LoVo (cell line): ENCODE data around the gene EFTUD2.
"Not testable (repeated sequence)": the region's sequence is repeated elsewhere in the genome, so short reads cannot be mapped to it uniquely, and the experiment has no call there.

Experiments used
- DNase-seq: peaks from one replicate; pipeline ENCODE4 v3.0.0-alpha.2; 2016; ENCODE audit warnings: low spot score

EFTUD2 gene

DNA sequence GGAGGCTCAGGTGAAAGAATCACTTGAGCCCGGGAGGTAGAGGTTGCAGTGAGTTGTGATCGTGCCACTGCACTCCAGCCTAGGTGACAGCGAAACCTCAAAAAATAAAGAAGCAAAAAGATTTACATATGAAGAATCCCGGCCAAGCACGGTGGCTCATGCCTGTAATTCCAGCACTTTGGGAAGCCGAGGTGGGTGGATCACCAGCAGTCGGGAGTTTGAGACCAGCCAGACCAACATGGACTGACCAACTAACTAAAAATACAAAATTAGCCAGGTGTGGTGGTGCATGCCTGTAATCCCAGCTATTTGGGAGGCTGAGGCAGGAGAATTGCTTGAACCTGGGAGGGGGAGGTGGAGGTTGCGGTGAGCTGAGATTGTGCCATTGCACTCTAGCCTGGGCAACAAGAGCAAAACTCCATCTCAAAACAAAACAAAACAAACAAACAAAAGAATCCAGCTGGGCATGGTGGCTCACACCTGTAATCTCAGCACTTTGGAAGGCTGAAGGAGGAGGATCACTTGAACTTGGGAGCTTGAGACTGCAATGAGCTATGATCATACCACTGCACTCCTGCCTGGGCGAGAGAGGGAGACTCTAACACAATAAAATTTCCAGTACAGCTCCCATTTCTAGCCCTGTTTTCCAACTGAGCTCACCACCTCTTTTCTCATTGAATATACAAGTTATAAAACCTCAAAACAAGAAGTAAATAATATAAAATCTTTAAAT is 90.4 kb downstream of the EFTUD2 start:
- DNase-seq: not testable (repeated sequence)

DNA sequence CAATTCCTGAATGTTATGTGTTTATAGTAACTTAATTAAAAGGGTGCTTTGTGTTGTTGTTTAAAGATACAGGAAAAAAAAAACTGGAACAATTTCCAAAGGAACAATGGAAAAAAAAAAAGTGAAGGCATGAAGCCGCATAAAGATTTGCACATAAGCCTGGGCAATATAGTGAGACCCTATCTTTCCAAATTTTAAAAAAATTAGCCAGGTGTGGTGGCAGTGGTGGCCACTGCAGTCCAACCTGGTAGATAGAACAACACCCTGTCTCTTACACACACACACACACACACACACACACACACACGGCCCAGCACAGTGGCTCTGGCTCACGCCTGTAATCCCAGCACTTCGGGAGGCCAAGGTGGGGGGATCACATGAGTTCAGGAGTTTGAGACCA is 91.1 kb downstream of the EFTUD2 start:
- no peak for DNase-seq

GRCh38 chr17:44807817-44808155 is 91.5 kb downstream of the EFTUD2 start:
- DNase-seq: no peak

- DNase-seq: no peak
Observed at GRCh38 chr17:44807093-44807816, 92.0 kb downstream of the EFTUD2 start.

GRCh38 chr17:44804302-44805089 is 94.7 kb downstream of the EFTUD2 start:
- DNase-seq: no peak

DNA sequence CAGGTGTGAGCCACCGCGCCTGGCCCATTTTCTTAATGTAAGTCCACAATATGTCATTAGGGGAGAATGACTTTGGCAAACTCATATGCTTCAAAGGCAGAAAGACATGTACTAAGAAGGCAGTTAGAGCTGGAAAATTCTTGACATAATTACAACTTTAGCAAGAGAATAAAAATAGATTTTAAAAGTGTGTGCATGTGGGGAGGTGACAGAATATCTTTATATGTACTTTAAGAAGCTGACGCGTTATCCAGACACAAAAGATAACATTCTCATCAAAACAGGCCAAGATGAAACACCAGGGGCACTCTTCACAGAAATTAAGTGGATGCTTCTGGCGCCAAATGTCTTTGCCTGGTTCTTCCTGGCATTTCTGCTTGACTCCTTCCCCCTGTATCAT is 97.4 kb downstream of the EFTUD2 start:
- no peak for DNase-seq
